K562 (cell line): ENCODE measurements around the gene POLR3GL. TPM values are rescaled to one million over a fixed set of nuclear protein-coding genes. Genes with fewer than 3 reads are reported as not detected.

Source experiments
- DACH1 ChIP-seq: fragments of 450-650 bp; IDR thresholded peaks from 2 replicates; pipeline ENCODE4 v1.6.1; 2018; ENCODE audit not compliant: partially characterized antibody
- DLX4 ChIP-seq: fragments of 250-450 bp; sonication (Bioruptor Pico); IDR thresholded peaks from 2 replicates; pipeline ENCODE4 v1.6.1; 2021; ENCODE audit warnings: mild to moderate bottlenecking
- THRB ChIP-seq: fragments of 450-650 bp; formaldehyde crosslinking; conservative IDR thresholded peaks from 2 replicates; pipeline ENCODE4 v1.4.0; 2022; ENCODE audit warnings: mild to moderate bottlenecking, missing genetic modification characterization
- TOE1 ChIP-seq, 2 experiments: fragments of 450-650 bp in 1 of 2; sonication (generic) in 1 of 2; formaldehyde crosslinking in 1 of 2; IDR thresholded peaks; 2 replicates each; pipeline versions ENCODE4 v1.7.1 to v1.8.0; 2016 to 2022; ENCODE audit warnings: borderline replicate concordance in 2 of 2, mild to moderate bottlenecking in 2 of 2, antibody characterized with exemption in 1 of 2, inconsistent platforms in 1 of 2, low read depth in 1 of 2, missing genetic modification reagents in 1 of 2, moderate library complexity in 1 of 2
- ZKSCAN8 ChIP-seq: fragments of 200-800 bp; sonication (Bioruptor generic); IDR thresholded peaks from 2 replicates; pipeline ENCODE4 v1.6.1; 2016; ENCODE audit warnings: missing genetic modification characterization, missing compliant biosample characterization
- ZNF146 ChIP-seq: IDR thresholded peaks from one replicate; pipeline ENCODE4 v1.6.1; 2018; ENCODE audit warnings: missing compliant biosample characterization; ENCODE audit not compliant: unreplicated experiment
- polyA plus RNA-seq, 8 experiments: library from polyadenylated mRNA; depleted of rRNA in 4 of 8; stranded (reverse) in 5 of 8; unstranded in 3 of 8; fragments of >200 nt; fragmentation: Nextera tagmentation in 2 of 8; fragmentation: Illumina TruSeq in 1 of 8; extraction: Ambion mirVana in 2 of 8; extraction: Trizol in 1 of 8; gene quantifications; 2 replicates each; pipeline versions ENCODE4 v1.2.1 to v1.2.3, GENCODE V29; 2011 to 2014; ENCODE audit warnings: inconsistent platforms in 1 of 8, missing spikeins in 1 of 8
- total RNA-seq, 7 experiments: library from RNA; depleted of rRNA in 6 of 7; stranded (reverse); fragments of >200 nt in 6 of 7; fragmentation: Illumina TruSeq in 2 of 7; extraction: Trizol in 2 of 7; gene quantifications; 2 replicates each; pipeline versions ENCODE4 v1.2.1 to v1.2.3, GENCODE V29; 2011 to 2021; ENCODE audit warnings: low replicate concordance in 1 of 7

Gene POLR3GL
- total and polyA plus RNA-seq, 9 of the 15 experiments (the other 6 are each of a cell fraction or from before 2014, with no cell fraction given): 14.6 to 48.4 (median 38.2) TPM

GRCh38 chr1:145927063-145927886 lies 37.2 kb upstream of the POLR3GL start, which contains the start of gene RBM8A (continued):
- TF ChIP-seq DACH1 (no peak), THRB (CRISPR knock-in tag) (0 out of 2 replicates have a peak, but pooled peaks have one; percentile 49), DLX4 (no peak), ZNF146 (CRISPR knock-in tag) (no peak), ZKSCAN8 (CRISPR knock-in tag) (0 out of 2 replicates have a peak, but pooled peaks have one; percentile 8), TOE1 (IDR thresholded peaks at IDR 0.05; ENCODE audit: borderline replicate concordance) (peak; percentile 84), TOE1 (CRISPR knock-in tag; IDR thresholded peaks at IDR 0.05; ENCODE audit: borderline replicate concordance, low read depth) (no peak)
